GM19372 (cell line): ENCODE data around the gene SPOPL.
A peak's percentile ranks its signal among the peaks of the same experiment; 100 is the strongest.
"Not testable (repeated sequence)": the region's sequence is repeated elsewhere in the genome, so short reads cannot be mapped to it uniquely, and the experiment has no call there.

Experiments
- ATAC-seq: cut with Tn5 transposase; IDR thresholded peaks from one replicate; pipeline ENCODE4 v1.9.1; 2021; ENCODE audit warnings: mild to moderate bottlenecking, low read depth, moderate library complexity; ENCODE audit not compliant: unreplicated experiment

The SPOPL gene

DNA sequence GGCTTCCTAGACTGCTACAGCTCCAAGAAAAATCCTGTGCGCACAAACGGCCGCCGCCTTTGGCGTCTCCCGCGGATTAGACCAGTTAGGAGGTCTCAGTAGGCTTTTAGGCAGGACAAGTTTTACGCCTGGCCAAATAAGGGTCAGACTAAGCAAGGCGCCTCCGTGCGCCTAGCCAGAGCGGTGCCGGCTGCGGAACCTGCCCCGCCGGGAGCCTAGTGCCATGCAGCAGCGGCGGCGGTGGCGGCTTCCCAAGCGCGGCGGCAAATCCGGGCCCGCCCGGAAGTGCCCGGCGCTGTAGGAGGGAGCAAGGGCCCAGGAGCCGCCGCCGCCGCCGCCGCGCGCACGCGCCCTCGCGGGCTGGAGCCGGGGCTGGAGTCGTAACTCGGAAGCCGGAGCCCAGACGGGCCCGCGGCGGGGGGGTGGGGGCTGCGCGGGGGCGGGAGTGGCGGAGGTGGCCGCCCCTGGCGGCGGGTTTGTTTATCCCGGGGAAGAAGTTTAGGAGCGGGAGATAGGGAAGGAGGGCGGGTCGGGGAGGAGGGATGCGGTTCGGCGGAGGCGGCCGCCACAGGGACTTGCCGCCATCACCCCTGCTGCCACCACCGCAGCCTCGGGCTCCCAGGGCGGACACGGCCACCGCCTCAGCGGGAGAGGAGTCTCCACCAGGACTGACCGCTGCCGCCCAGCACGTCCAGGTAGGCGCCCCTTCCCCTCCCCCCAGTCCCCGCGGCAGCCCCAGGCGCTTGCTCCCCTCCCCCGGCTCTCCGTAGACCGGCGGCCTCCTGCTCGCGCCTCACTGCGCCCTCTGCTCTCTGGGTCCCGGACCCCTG lies at the start of gene SPOPL:
SPOPL (plus strand) TSS at position 346 of the 830 bp plus-strand sequence. CDS start 48,447 bp downstream, outside the sequence.
- peak; percentile 79 for ATAC-seq

DNA sequence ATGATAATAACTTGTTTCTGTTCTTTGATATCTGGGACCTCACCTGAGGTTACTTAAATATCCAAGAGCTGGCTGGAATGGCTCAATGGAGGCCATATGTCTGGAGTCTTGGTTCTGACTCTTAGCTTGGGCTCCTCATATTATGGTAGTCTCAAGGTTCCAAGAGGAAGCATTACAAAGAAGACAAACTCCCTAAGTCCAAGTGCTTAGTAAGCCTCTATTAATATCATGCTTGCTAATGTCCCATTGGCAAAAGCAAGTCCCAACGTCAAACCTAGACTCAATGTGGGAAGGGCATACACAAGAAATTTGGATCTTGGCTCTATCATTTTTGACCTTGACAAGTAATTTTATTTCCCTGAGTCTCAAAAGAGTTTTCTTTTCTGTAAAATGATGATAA lies 49.2 kb upstream of the SPOPL start:
- ATAC-seq, result no peak

DNA sequence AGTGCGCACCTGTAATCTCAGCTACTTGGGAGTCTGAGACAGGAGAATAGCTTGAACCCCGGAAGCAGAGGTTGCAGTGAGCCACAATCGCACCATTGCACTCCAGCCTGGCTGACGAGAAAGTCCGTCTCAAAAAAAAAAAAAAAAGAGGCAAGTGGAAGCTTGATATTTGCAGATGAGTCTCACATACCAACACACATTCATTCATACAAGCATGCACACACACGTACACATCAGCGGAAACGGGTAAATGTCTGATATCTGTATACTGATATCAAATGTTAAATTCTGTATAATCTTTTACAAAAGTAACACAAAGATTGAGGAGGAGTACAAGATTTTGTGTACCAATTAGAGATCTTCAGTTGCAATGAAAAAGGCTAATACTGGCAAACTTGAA lies 47.8 kb upstream of the SPOPL start:
- no peak for ATAC-seq

DNA sequence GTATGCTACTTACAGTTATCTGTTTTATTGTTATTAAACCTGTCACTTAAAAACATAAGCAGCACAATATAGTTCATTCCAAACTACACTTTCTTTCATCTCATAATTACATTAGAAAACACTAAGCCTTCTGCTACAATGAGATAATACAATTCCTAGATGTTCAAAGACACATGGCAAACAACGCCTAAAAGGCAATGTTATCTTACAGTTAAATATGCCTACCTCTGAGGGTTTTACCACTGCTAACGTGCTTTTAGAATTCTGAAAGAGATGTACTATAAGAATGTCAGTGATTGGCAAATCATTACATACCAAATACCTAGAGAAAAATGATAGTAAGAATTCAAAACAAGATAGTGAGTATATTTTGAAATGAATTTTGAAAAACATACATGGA lies 46.8 kb upstream of the SPOPL start:
- no peak for ATAC-seq

DNA sequence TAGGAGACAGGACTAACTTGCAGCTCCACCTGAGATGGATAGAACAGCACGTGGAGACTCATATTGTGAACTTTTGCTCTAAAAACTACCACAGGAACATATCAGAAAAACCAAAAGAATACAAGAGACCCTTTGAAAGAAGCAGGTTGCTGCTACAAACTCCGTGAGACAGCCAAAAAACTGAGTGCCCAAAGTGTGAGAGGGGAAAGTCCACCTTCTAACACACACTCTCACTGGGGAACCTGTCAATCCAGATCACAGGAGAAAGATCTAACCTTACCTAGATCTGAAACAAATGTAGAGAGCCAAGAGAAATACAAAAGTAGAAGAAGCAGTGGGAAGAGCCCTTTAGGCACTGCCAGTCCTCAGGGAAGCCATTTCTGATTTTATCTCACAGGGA lies 46.3 kb upstream of the SPOPL start:
- ATAC-seq, result no peak

DNA sequence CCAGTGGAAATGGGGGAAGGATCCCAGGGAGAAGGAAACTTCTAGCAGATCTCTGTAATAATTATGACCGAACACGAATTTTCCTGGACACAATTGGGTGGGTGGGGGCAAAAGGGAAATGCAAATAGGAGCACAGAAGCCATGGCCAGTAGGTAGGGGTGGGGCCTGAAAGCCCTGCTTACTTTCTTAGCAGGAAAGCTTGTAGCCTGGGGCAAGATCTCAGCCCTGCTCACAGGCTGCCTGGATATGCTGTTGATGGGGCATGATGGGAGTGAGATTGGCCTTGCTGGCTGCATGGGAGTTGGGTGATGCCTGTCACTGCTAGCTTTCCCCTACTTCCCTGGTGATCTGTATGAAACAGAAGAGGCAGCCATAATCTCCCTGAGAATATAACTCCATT lies 45.9 kb upstream of the SPOPL start:
- ATAC-seq, result no peak

DNA sequence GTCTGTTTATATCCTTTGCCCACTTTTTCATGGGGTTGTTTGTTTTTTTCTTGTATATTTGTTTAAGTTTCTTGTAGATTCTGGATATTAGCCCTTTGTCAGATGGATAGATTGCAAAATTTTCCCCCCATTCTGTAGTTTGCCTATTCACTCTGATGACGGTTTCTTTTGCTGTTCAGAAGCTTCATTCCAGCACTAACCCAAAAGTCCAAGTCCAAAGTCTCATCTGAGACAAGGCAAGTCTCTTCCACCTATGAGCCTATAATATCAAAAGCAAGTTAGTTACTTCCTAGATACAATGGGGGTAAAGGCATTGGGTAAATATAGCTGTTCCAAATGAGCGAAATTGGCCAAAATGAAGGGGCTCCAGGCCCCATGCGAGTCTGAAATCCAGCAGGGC lies 38.9 kb upstream of the SPOPL start:
- ATAC-seq, result not testable (repeated sequence)

DNA sequence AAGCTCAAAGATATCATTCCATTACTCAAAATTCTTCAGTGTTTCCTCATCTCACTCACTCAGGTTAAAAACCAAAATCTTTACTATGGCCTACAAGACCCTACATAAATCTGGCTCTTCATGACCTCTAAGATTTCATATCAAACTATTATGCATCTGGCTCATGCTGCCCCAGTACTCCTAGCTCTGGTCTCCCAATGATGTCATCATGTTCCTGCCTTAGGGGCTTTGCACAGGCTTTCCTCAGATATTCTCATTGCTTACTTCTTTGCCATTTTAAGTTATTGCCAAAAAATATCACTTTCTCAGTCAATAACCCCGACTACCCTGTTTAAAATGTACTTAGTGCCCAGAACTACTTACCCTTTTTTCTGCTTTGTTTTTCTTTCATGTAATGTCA lies 33.0 kb upstream of the SPOPL start:
- ATAC-seq, result no peak

DNA sequence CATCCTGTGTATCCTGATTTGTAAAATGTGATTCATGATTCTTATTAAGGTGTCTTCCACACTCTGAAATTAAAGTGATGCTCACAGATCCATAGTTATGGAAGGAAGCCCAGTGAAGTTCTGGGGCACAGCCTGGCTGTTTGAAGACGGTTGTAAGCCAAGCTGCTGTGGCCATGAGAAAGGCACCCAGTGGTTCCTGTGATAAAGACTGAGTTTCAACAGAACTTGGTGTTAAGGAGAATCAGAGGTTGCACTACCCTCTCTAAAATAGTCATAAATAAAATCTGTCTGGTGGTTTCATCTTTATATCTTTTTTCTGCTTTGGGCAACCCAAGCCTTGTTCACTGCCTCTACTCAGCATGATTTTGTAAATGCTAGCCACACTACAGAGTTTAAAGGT lies 32.2 kb upstream of the SPOPL start:
- ATAC-seq, result no peak

DNA sequence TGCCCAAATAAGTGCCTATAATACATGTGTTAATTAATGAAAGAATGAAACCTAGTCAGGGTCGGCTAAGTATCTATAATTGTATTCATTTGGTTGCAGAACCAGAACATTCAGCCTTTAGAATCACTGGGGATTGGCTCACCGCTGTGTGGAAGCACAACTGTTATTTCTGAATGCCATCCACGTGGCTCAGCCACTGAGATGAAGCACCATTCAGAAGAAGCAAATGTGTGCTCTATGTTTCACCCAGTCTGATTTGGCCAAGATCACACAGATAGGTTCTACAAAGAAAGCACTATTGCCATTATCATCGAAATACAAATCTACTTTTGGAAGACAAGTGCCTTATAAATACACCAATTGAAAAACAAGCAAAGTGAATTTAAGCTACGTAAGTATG lies 30.6 kb upstream of the SPOPL start:
- no peak for ATAC-seq

DNA sequence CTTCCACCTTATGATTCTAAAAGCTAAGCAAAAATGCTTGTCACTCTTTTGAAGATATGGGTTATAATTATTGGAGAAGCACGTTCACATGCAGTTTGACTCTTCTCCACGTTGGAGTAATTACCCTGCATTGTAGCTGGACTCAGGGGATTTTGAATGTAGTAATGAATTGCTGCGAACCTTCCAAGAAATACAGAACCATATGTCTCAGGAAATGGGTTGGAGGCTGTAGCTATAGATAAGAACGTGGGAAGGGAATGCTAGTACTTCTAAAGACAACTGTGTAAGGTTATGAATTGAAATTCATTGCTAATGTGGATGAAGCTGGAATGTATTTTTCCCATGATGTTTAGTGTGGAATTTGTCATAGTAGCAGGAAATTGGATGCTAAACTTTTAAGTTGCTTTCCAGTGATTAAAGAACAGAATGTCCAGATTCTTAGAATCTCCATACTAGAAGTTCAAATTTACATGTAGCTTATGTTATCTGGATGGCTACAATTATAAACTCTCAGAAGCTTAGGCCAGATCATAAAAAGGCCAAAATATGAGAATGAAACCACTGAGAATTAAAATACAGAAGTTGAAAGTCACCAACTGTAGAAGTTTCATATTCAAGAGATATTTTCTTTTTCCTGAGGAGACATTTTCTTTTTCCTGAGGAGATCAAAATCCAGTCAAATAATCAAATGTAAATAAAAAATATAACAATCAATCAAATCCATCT lies 27.3 kb upstream of the SPOPL start:
- ATAC-seq, result no peak

DNA sequence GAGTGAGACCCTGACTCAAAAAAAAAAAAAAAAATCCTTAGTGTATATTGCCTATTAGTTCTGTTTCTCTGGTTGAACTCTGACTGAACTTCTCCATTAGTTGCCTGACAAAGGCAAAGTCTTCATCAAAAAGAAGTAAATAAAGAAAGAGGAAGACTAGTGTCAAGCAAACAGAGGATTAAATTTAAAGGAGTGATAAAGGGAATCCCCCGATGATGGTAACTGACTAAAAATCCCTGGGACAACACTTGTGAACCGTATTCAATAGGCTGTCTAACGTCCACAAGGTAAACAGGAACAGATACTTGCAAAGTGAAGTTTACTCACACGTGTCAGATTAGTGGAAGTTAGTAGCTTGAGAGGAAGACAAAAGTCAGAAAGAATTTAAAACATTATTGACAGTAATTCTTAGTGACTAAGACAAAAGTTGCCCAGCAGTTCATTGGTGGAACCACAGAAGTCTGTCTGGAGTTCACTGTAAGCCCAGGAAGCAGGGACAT lies 26.2 kb upstream of the SPOPL start:
- ATAC-seq, result peak; percentile 83

DNA sequence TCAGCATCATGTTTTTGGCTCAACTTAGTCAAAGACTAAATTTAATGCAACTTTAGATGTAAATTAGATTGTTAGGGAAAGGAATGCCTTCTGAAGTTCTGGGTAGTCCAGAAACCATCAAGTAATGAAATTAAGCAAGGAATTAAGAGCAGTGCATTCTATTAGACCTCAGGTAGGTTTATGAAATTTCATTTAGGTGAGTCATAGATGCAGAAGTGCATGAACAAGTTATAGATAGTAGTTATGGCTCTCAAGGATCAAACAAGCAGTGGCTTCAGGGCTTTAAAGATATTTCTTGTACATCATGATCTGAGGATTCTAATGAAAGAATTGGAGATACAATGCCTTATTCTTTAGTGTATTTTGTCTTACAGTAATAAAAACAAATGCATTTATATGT lies 25.4 kb upstream of the SPOPL start:
- no peak for ATAC-seq

DNA sequence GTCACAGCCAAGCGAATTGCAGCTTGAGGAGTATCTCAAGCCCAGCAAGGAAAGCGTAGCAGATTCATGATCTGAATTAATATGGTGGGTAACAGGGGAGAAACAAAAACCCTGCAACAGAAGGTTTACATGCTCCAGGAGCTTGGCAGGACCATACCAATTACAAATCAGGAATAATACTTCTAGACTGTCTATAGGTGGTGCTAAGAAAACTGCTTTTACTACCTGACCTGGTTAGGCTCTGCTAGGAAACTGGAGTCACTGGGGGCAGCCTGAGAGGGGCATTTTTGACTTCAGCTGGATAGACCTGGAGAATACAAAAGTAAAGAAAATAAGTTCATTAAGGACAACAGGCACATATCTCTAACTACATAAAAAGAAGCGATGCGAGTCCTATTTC lies 24.6 kb upstream of the SPOPL start:
- ATAC-seq, result no peak

DNA sequence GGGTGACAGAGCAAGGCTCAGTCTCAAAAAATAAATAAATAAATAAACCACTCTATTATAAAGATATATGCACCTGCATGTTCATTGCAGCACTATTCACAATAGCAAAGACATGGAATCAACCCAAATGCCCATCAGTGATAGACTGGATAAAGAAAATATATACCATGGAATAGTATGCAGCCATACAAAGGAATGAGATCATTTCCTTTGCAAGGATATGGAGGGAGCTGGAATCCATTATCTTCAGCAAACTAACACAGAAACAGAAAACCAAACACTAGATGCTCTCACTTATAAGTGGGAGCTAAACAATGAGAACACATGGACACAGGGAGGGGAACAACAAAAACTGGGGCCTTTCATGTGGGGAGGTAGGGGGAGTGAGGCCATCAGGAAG lies 18.8 kb upstream of the SPOPL start:
- not testable (repeated sequence) for ATAC-seq

DNA sequence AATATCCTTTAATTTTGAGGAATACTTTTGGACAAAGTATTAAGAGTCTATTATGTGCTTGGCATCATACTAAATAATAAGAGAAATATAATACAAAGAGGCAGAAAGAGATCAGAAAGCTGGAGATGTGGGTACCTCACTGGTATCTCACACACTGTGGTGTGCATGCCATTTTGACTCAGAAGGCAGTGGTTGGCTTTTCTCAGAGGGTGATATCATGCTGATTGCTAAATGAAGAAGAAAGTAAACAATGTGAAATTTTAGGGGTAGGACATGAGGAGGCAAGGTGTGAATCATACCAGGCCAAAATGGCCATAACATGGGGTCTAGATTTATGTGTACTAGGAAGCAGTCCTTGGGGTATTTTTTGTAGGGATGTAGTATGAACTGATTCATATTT lies 16.6 kb upstream of the SPOPL start:
- no peak for ATAC-seq

DNA sequence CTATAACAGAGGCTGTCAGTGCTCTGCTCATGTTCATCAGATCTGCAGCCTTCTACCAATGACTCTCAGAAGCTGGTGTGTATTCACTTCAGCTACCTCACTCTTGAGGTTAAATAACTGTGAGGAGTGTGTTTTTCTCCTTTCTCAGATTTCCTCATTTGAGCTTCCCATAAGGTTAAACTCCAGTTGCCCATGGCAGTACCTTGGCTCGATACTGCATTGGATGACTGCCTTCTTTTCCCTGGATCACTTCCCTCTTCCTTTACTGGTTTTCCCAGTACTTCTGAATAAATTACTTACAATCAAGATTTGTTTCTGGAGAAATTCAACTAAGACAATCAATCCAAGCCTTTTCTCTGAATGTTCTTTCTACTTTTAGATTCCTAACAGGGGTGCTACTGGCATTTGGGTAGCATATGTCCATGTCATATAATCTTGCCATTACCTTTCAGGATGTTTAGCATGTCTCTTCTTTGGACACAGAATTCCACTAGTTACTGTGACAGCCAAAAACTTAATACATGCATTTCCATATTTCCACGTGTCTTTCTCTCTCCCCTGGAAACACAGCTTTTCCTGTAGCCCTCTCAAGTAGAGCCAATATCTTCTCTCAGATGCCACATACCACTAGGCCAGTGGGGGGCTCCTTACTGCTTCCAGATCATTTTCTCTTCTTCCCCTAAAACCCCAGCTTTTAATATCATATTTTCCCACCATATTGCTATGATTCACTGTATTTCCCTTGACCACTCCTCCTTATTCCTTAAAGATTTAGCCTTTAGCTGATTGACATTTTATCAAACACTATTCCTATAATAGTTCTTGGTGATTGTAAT lies 15.0 kb upstream of the SPOPL start:
- ATAC-seq, result no peak

DNA sequence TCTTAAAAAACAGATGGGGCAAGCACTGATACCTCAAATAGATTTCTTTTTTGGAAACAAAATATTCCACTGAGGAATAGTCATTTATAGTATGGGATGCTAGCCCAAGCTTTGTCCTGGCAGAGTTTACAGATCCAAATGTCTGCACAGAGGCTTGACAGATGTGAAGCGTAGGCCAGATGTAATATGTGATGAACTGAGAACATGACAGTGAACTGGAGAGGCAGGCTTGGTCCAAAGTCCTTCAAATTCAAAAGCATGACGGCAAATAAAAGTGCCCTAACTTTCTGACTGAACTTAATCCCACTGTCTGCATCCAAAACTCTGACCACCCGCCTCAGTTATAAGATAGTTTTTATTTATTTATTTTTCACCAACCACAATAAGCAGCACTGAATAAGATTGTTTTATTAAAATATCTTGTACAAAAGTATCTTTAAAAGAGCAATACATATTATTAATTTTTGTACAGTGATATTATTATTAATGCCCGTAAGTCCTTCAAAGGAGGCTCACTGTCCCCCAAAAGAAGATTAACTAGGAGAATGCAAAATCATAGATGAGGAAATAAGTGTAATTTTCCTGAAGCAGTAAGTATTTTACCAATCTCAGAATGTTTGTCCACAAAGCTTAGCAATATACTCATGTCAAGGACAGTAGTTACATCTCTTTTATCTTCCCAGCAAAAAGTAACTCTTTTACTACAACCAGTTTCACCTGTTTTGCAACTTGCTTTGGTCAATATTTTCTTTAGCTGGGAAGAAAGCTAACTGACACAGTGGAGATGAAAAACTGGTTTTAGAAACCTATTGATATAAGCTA lies 10.7 kb upstream of the SPOPL start:
- ATAC-seq, result no peak

DNA sequence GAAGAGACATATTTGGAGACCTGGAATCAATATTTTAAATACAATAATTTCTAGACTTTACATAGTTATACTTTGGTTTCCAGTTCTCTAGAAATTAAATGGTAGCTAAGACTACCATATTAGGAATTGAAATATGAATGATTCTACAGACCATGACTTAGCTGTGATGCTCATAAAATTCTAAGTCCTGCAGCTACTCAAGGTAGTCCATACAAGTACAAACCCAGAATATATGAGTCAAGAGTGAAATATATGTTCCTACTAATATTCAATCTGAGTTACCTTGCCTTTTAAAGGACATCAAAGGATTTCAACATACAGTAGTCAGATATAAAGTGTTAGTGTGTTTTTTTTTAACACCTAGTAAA lies 10.1 kb upstream of the SPOPL start:
- no peak for ATAC-seq

DNA sequence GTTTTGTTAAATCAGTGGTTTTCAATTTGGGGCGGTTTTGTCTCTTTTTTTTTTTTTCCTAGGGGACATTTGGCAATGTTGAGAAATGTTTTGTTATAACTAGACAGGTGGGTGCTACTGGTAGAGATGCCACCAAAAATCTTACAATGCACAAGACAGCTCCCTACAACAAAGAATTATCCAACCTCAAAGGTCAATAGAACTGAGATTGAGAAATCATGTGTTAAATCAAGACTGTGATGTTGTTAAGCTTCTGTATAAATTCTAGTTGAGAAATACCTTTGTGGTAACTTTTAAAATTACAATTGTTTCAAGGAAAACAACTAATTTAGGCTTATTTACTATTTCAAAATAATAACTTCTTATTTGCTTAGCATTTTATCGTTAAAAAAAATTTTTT lies 9.4 kb upstream of the SPOPL start:
- no peak for ATAC-seq
